Dermis microvascular lymphatic vessel endothelial cell (primary cell): ENCODE results near the gene EPHB1. TPM values are rescaled to one million over a fixed set of nuclear protein-coding genes. Genes with fewer than 3 reads are reported as not detected.
A peak's percentile ranks its signal among the peaks of the same experiment; 100 is the strongest.
"Not testable (repeated sequence)": the region's sequence is repeated elsewhere in the genome, so short reads cannot be mapped to it uniquely, and the experiment has no call there.

Experiments used
- DNase-seq, 2 donors: peaks; one replicate each; pipeline versions ENCODE4 v3.0.0 to v3.0.0-alpha.2; 2010; ENCODE audit warnings: low read depth in 2 of 2
- total RNA-seq: library from RNA; depleted of rRNA; stranded (reverse); fragments of >200 nt; gene quantifications from 2 replicates; pipeline ENCODE4 v1.2.1, GENCODE V29; 2014

Gene EPHB1
- total RNA-seq, 1 donor from 2014 or later, result 1.4 TPM

DNA sequence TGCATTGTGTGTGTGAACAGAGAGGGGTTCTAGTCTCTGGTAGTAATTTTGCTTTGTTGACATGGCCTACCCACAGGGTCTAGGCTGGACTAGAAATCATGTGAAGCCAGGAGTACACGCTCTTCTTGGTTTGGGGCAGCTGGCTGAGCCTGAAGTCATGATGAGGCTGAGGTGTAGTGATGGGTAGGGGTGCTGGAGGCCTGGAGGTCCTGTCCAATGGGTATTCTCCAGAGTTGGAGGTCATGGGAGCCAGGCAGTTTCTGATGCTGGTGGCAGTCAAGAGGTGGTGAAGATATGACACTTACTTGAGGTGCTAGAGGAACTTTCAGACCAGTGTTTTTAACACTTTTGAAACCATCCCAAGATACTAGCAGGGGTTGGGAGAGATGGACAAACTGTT is 18.5 kb upstream of the EPHB1 start:
- DNase-seq, result no peak

DNA sequence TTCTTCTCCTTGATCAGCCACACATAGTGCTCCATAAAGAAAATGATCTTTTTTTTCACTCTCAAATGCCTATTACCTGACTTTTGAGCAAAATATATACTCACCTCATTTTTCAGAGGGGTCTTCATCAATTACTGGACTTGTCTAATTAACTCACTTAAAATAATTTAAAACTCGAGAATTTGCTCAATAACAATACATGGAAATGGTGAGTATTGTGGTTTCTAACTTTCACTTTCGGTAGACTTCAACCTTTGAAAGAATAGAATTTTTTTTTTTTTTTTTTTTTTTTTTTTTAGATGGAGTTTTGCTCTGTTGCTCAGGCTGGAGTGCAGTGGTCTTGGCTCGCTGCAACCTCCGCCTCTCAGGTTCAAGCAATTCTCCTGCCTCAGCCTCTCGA is 17.7 kb upstream of the EPHB1 start:
- no peak for DNase-seq

DNA sequence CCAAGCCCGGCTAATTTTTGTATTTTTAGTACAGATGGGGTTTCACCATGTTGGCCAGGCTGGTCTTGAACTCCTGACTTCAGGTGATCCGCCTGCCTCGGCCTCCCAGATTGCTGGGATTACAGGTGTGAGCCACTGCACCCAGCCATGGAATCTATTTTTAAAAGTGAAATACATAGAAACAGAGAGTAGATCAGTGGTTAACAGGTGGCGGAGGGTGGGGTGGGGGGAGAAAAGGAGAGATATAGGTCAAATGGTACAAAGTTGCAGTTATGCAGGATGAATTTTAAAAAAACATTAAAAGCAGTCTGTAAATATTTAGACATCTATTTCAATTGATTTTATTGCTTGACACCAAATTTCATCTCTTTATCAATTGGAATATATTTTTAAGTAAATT is 6.8 kb upstream of the EPHB1 start:
- DNase-seq, result not testable (repeated sequence)

DNA sequence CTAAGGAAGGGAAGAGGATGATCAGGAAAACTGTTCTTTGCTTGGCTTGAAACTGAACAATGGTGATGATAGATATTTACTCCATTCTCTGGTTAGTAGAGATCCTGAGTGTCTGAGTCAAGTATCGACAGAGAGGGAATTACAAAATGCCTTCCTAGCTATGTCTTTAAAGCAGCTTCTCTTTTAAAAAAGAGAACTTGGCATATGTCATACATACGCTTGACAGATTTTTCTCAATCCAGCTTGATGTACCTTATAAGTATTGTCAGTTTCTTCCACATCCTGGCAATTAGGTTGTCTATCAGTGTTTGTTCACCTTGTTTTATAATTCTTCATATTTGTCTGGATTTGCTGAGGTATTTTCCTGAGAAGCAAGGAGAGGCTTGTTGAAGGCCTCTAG is 5.0 kb upstream of the EPHB1 start:
- DNase-seq, result no peak

DNA sequence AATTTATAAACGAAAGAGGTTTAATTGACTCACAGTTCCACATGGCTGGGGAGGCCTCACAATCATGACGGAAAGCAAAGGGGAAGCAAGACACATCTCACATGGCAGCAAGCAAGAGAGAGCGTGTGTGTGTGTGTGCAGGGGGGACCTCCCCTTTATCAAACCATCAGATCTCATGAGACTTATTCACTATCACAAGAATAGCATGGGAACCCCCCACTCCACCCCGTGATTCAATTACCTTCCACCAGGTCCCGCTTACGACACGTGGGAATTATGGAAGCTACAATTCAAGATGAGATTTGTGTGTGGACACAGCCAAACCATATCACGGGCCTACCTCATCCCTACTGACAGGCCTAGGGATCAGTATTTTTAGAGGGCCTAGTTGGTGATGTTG is 3.1 kb upstream of the EPHB1 start:
- no peak for DNase-seq

DNA sequence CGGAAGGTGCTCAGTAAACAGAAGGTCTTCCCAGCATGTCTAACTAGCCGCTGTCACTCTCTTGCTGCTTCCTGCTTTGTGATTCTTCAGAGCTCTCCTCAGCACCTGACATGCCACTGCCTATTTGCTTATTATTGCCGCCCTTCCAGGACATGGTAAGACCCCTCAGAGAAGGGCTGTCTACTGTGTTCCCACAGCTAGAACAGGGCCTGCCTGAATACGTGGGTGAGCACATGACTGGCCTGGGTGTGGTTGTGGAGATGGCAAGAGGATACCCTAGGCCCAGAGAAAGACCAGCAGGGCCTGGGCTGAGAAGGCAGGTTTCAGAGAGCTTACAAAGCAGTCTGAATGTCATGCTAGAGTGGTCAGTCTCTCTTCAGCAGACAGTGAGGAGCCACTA is 2.4 kb upstream of the EPHB1 start:
- DNase-seq, result no peak

DNA sequence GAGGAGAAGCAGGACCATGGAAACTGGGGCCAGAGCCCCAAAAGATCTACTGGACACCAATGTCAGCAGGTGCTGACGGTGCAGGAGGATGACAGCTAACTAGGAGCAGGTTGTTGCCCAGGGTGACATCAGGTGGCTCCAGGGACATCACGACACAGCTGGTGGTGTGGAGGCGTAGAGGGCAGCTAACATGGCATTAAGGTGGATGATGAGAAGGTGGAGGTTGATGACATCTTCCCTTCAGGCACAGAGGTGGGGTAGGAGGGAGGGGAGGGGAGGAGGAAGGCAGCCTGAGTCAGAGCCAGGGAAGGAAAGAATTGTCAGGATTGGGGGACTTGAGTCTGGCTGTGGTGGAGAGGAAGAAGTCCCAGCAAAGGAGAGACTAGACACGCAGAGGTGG is 1.5 kb upstream of the EPHB1 start:
- DNase-seq, result no peak

DNA sequence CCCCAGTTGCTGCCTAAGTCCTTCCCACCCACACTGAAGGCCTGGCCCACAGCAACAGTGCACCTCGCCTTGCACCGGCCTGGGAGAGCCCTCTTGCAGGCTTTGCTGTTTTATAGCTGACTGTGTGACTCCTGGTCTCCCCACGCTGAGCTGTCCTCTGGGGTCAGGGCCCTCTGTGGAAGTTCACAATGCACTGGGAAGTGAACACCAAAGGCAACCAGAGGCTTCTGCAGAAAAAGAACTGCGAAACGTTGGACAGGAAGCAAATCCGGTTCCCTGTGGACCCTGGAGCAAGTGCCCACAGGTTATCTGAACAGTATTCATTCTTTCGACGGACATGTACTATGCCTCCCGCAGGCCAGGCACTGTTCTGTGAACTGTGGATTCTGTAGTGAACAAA is 737 bp upstream of the EPHB1 start:
- no peak for DNase-seq

DNA sequence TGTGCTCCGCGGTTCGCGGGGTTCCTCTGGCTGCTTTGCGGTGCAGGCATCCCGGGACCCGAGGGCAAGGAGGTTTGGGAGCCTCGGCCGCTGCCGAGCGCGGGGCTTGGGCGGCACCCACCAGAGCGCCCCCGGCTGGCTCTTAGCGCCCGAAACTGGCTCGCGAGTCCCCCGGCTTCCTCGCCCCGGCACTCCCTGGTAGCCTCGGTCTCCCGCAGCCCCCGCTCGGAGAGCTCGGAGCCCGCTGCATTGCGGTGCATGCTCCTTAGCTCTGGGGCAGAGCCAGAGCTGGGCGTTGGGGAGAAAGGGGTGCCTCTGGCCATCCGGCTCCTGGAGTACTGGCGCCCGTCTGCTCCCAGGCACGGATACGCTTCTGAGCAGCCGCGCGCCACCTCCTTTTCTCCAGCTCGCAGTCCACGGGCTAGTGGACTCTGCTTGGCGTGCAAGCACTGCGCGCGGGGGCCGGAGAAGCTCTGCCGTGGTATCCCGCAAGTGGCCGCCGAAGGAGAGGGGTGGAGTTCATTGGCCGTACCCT is 753 bp downstream of the EPHB1 start:
- DNase-seq, result peak in 1 of 2 donors; percentile 45

DNA sequence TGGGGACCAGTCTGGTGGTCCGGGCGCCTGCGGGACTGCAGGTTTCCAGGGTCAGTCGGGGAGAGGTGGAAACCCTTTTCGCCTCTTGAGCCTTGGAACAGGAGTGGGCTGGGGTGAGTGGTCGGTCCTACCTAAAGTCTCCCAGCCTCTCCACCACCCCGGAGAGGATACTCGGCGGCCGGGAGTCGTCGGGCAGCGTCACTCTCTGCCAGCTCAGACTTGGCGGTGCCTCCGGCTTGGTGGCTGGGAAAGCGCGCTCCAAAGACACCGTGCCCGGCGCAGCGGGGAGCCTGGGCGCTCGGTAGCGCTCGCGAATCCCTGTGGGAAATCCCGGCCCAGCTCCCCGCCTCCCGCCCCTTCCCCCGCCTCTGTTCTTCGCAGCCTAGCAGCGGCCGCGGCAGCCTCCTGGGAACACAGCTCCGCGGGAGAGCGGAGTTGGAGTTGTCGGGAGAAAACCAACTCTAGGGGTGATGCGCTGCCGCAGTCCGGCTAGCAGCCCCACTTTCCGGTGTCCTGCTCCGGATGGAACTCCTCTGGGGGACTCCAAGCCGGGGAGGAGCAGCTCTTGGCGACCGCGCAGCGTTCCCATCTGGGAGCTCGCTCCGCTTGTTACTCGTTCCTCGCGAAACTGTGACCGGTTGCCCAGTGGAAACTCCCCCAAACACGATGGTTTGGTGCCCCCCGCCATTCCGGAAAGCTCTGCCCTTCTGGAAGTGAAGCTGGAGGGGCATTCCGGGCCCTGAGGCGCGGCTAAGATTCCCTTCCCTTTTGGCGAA is 1.4 kb downstream of the EPHB1 start:
- DNase-seq, result peak in 1 of 2 donors; percentile 36

DNA sequence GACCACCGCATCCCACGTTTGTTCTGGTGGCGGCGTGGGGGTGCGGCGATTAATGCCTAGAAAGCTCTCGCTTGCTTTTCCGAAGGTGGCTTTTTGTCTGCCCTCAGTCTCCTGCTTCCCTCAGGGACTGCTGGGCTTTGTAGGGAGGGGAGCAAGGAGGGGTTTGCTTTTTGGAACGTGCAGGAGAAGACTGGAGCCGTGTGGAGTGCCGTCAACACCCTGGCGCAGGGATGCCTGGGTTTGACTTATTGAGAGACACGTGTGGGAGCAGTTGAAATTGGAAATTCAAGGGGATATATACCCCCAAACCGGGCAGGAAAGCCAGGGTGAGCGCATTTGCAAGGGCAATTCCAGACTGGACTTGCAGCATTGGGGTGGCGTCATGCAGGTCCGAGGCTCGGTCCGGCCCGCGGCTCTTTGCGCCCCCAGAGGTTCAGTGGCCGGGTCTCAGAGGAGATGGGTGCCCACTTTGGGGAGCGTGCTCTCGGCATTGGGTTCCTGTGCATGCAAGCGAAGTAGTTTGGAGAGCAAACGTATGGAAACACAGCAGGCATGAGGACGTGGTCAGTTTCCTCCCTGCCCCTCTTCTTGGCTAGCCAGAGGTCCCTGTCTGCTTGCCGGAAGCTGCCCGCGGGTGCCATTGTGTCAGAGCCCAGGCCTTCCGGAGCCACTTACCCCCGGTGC is 2.1 kb downstream of the EPHB1 start:
- DNase-seq, result peak; percentile 15 to 21

DNA sequence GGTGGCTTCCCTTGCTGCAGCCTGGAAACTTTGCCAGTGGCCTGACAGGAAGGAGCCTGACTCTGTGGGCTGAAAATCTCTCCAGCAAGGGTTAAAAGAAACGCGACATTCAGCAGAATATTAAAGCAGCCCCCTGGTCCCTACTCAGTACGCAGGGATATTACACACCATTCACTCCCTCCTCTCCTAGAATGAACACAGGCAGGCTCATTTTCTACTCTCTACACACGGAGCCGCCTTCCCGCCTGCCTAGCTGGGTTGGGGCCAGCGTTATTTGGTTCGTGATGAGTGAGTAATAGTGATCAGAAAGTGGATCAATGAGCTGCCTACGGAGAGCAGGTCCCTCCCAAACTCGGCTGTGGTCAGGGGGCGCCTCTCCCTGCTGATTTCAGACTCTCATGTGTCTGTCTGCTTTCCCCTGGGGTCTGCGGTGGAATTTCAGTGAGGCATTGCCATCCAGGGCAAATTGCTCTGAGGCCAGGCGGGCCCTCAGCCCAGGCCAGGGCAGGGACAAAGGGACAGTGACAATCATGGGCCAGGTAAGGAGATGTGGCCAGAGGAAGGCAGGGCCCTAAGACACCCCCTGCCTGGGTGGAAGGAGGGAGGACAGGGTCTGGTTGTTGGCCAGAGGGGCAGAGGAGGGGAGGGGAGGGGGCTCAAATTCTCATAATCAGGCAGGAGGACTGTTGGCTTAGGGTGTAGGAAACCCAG is 2.8 kb downstream of the EPHB1 start:
- no peak for DNase-seq

DNA sequence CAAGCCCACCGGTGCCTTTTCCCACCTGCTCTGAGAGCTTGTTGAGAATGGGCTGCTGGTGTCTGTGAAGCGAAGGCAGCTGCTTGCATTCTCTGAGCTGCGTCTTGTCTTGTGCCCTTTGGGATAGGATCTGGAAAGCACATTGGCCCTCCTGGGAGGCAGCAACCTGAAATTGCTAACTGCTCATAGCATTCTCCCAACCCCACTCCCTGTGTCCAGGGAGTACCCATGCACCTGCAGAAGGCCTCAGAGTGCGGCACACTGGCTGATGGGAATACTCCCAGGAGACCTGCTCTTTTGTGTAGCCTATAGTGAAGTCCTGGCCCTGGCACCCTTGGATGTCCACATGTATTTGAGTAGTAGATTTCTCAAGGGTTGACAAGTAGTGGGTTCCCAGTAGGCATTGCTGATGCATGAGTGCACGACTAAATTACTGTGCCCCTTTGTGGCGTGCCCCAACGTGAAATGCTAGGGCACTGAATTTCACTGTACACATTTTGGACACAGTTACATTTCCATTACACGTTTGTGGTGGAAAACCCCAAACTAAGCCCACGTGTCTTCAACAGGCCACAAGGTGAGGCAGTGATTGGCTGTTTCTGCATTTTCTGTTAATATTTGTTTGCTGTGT is 3.7 kb downstream of the EPHB1 start:
- DNase-seq, result no peak

DNA sequence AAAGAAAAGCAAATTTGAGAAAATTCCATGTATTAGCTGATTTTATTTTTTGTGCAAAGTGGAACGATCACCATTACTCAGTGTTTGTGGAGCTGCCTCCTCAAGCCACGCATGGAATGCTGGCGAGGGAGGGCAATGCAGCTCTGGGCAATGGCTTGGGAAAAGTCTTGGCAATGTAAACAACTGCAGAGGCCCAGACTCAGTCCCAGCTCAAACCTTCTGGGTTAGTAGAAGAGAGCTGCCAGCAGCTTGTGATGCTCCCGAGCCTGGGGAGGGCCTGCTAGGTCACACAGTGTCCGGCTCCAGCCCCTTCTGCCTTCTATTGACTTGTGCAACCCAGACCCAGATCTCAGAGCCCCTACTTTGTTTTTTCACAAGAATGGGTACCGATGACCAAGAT is 4.3 kb downstream of the EPHB1 start:
- DNase-seq, result no peak

DNA sequence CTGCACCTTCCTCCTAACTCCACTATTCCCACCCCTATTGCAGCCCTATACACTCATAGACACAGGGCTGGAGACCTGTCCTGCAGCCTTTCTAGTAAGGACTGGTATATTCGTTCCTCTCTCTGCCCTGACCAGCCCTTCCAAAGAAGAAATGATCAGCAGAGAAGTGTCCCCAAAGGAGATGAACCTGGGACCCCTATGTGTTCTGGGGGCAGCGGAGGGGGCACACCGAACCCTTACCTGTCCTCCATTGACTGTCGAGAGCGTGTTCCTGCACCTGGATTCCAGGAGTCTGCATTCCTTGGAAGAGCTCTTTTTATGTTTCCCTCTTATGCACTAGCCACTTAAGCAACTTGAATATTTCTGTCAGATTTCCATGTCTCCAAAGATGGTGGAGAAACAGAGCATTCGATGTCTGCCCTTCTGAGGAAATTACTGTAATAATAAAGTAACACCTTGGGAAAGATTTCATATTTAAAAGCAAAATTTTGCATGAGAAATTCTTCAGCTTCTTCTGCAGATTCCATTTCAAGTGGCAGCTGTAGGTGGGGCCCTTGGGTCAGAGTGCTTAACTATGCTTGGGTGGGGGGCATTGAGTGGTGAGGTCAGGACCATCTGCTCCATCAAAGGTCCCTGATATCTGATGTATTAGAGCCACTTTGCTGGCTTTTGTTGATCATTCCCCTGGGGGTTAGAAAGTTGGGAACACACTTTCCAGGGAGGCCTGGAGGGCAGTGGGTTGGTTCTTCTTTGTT is 6.3 kb downstream of the EPHB1 start:
- DNase-seq, result no peak

DNA sequence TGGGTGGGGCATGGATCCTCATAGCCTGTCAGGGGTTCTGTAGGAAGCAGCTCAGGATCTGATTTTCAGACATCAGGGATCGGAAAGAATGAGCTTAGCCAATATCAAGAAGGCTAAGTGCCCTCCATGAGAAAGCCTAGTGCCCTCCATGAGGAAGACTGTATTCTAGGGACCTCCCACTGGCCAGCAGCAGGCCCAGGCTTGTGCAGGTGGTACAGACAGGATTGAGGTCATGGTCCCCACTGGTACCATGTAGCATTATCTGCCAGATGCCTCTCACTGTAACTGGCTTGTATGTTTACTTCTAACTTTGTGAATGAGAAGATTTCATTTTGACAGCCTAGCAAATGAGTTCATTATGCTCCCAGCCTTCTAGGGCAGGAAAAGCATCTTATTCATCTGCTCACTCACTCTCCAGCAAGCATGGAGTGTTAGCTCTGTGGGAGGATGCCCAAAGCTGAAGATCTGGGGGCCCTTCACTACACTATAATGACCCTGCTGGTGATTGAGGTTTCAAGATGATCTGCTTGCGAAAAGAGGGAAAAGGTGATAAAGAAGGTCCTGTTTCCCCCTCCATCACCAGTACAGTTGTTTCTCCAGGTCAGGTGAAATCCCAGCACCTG is 7.5 kb downstream of the EPHB1 start:
- no peak for DNase-seq

DNA sequence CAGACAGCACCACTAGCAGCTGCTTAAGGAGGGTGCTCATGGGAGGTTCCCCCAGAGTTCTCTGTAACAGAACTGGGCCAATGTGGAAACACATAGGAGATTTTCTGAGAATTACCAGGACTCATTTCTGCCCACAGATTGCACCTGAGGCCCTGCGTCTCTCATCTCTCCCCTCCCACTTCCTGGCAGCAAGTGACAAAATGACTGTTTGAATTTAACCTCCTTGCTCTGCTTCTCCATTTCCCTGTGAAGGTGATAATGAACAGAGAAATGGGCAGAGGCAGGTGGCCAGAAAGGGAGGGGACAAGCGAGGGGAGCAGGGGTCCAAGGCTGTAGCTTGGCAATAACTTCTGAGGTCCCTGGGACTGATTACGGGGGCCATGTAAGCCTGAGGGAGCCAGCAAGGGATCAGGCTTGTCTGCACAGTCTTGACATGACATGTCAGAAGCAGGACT is 8.0 kb downstream of the EPHB1 start:
- no peak for DNase-seq

DNA sequence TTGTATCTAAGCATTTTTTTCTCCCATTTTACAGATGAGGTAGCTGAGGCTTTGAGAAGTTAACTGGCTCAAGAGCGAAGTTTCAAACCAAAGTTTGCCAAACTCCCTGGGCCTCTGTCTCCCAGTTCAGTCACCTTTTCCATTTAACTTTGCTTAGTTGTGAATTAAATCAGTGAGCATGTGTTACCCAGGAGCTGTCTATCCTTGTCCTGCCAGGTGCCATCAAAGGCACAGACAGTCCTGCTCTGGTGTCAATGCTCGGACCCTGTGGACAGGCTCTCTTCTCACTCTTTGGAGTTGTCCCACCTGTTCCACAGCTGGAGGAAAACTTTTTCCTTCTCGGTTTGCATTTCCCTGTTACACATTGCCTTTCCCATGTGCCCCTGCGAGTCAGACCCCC is 8.6 kb downstream of the EPHB1 start:
- no peak for DNase-seq

DNA sequence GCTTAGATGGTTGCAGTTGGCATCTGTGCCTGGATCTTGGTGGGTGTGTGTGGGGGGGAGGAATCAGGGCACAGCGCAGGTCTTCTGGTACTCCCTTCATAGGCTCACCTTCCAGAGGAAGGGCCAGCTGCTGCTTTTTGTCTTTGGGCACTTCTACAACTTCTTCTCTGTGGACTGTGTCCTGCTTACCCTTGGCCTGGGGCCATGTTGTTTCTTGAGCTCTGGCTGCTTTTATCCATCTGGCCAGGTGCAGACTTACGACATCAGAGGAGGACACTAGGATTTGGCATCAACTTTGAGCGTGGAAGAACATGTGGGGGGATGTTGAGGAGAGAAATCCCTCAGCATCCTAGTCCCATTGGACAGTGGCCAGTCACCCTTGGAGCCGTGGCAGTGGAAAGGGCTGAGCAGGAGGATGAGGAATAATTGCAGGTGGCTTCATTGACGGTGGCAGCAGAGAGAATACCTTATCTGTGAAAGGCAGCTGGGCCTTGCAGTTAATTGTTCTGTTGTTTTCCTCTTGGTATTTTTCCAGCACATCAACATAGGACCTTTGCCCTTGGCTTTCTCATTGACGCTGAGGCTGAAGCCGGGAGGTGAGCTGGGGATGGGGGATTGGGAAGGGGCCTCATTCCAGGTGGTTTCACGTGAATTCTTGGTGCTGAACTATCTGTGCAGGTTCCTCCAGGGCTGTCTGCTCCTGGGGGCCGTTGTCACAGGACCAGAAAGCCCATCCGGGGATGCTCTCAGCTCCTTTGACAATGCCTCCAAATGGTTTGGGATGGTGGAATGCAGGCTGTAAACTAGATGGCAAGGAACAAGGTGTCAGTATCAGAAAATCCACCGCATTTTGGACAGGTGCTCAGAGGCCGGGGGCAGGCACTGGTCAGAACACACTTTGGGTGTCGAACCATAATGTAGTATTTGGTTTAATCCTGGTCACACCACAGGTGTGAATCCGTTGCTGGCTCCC is 9.7 kb downstream of the EPHB1 start:
- DNase-seq, result peak; percentile 16 to 31
